ENCODE results near the gene FOXL1. TPM values are rescaled to one million over a fixed set of nuclear protein-coding genes. Genes with fewer than 3 reads are reported as not detected.

Gene FOXL1
- total RNA-seq, 3 donors from 2014 or later (not counting 1 experiment from before 2014, with no cell fraction given), result 0.10 TPM; not detected in 2

- no peaks in the 10 kb centered on the region for H3K36me3 ChIP-seq (ENCODE audit: control insufficient read depth, insufficient read depth, low read length)
- peaks cover 0 to 3% of the 10 kb centered on the region in 2 donors for H3K27me3 Mint-ChIP-seq (ENCODE audit: low read depth in 2 of 2)
- no peak overlapping the region for H3K27ac Mint-ChIP-seq
- ATAC-seq (no peak), DNase-seq (no peak)
- 80% methylated on average over 7 of the region's 7 CpGs for WGBS (ENCODE audit: insufficient coverage)
- H3K9me3 Mint-ChIP-seq, result no peaks in the 10 kb centered on the region
- TF ChIP-seq CTCF (IDR thresholded peaks at IDR 0.05), result no peak
- H3K36me3 Mint-ChIP-seq, result no peaks in the 10 kb centered on the region
- no peaks in the 10 kb centered on the region for H3K9me3 ChIP-seq (ENCODE audit: control insufficient read depth, insufficient read depth, low read length)
- no peaks in the 10 kb centered on the region for H3K4me1 ChIP-seq (ENCODE audit: control insufficient read depth, insufficient read depth, low read length)
- intact Hi-C loops (cut with micrococcal nuclease), result no loop called here
- no peak overlapping the region for H3K4me3 Mint-ChIP-seq
- H3K4me3 ChIP-seq (ENCODE audit: low read length), result no peak overlapping the region
- peaks cover 0 to under 1% of the 10 kb centered on the region in 2 donors for H3K4me1 Mint-ChIP-seq
- H3K27me3 ChIP-seq (ENCODE audit: control insufficient read depth, insufficient read depth, low read length), result no peaks in the 10 kb centered on the region
- H3K27ac ChIP-seq (ENCODE audit: low read length), result no peak overlapping the region
Observed at GRCh38 chr16:86625821-86626220, 47.5 kb downstream of the FOXL1 start.

- no peaks in the 10 kb centered on the region for H3K9me3 ChIP-seq (ENCODE audit: control insufficient read depth, insufficient read depth, low read length)
- no peak overlapping the region for H3K27ac ChIP-seq (ENCODE audit: low read length)
- no peaks in the 10 kb centered on the region for H3K36me3 Mint-ChIP-seq
- H3K27me3 Mint-ChIP-seq (ENCODE audit: low read depth in 2 of 2), result peaks cover 0 to 8% of the 10 kb centered on the region in 2 donors
- H3K27ac Mint-ChIP-seq, result no peak overlapping the region
- no peaks in the 10 kb centered on the region for H3K9me3 Mint-ChIP-seq
- no peaks in the 10 kb centered on the region for H3K36me3 ChIP-seq (ENCODE audit: control insufficient read depth, insufficient read depth, low read length)
- H3K4me3 ChIP-seq (ENCODE audit: low read length), result no peak overlapping the region
- no peak overlapping the region for H3K4me3 Mint-ChIP-seq
- 90% methylated on average over 12 of the region's 12 CpGs for WGBS (ENCODE audit: insufficient coverage)
- no peaks in the 10 kb centered on the region for H3K4me1 ChIP-seq (ENCODE audit: control insufficient read depth, insufficient read depth, low read length)
- peaks cover under 1 to 5% of the 10 kb centered on the region in 2 donors for H3K4me1 Mint-ChIP-seq
- DNase-seq (no peak), ATAC-seq (no peak)
- H3K27me3 ChIP-seq (ENCODE audit: control insufficient read depth, insufficient read depth, low read length), result no peaks in the 10 kb centered on the region
- TF ChIP-seq CTCF (IDR thresholded peaks at IDR 0.05), result no peak
- intact Hi-C loops (cut with micrococcal nuclease), result no loop called here
Observed at GRCh38 chr16:86626284-86626683, 47.9 kb downstream of the FOXL1 start.

GRCh38 chr16:86626966-86627365 lies 48.6 kb downstream of the FOXL1 start:
- intact Hi-C loops (cut with micrococcal nuclease), result no loop called here
- no peak overlapping the region for H3K27ac Mint-ChIP-seq
- Histone ChIP-seq H3K4me1 (ENCODE audit: control insufficient read depth, insufficient read depth, low read length) (no peaks in the 10 kb centered on the region), H3K4me3 (ENCODE audit: low read length) (no peak overlapping the region), H3K36me3 (ENCODE audit: control insufficient read depth, insufficient read depth, low read length) (no peaks in the 10 kb centered on the region), H3K27ac (ENCODE audit: low read length) (no peak overlapping the region), H3K27me3 (ENCODE audit: control insufficient read depth, insufficient read depth, low read length) (no peaks in the 10 kb centered on the region), H3K9me3 (ENCODE audit: control insufficient read depth, insufficient read depth, low read length) (no peaks in the 10 kb centered on the region)
- no peak overlapping the region for H3K4me3 Mint-ChIP-seq
- DNase-seq (no peak), ATAC-seq (no peak)
- H3K36me3 Mint-ChIP-seq, result no peaks in the 10 kb centered on the region
- whole genome bisulfite sequencing (ENCODE audit: insufficient coverage), result 90% methylated on average over 8 of the region's 8 CpGs
- H3K4me1 Mint-ChIP-seq, result peaks cover 7 to 11% of the 10 kb centered on the region in 2 donors
- no peak for TF ChIP-seq CTCF (IDR thresholded peaks at IDR 0.05)
- H3K27me3 Mint-ChIP-seq (ENCODE audit: low read depth in 2 of 2), result peaks cover 0 to 9% of the 10 kb centered on the region in 2 donors
- no peaks in the 10 kb centered on the region for H3K9me3 Mint-ChIP-seq

DNA sequence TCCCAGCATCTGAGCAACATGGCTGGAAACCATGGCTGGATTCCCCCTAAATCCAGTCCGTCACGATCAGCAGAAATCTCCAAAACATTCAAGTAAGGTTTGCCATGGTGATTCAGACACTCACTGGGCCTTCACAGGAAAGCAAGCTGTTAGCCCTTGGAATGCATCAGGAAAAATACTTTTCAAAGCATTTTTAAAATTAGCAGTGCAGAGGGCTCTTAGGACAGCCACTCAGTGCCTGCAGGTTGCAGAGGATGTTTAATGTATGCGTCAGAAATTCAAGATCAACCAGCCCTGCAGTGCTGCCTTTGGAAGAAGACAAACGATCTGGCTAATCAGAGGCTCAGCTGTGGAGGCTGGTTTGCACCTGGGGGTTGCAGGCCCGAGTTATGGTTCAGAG lies 50.3 kb downstream of the FOXL1 start:
- DNase-seq, result no peak
- peaks cover 7 to 11% of the 10 kb centered on the region in 2 donors for H3K4me1 Mint-ChIP-seq
- Histone ChIP-seq H3K9me3 (ENCODE audit: control insufficient read depth, insufficient read depth, low read length) (no peaks in the 10 kb centered on the region), H3K27me3 (ENCODE audit: control insufficient read depth, insufficient read depth, low read length) (no peaks in the 10 kb centered on the region), H3K4me1 (ENCODE audit: control insufficient read depth, insufficient read depth, low read length) (no peaks in the 10 kb centered on the region), H3K27ac (ENCODE audit: low read length) (no peak overlapping the region), H3K4me3 (ENCODE audit: low read length) (no peak overlapping the region), H3K36me3 (ENCODE audit: control insufficient read depth, insufficient read depth, low read length) (no peaks in the 10 kb centered on the region)
- WGBS (ENCODE audit: insufficient coverage), result 86% methylated on average over 5 of the region's 5 CpGs
- no peak for TF ChIP-seq CTCF (IDR thresholded peaks at IDR 0.05)
- ATAC-seq, result no peak
- H3K4me3 Mint-ChIP-seq, result no peak overlapping the region
- no peaks in the 10 kb centered on the region for H3K36me3 Mint-ChIP-seq
- H3K27ac Mint-ChIP-seq, result no peak overlapping the region
- H3K9me3 Mint-ChIP-seq, result no peaks in the 10 kb centered on the region
- H3K27me3 Mint-ChIP-seq (ENCODE audit: low read depth in 2 of 2), result peaks cover 0 to 20% of the 10 kb centered on the region in 2 donors
- intact Hi-C loops (cut with micrococcal nuclease), result no loop called here
